Measurements from ENCODE around the gene ZBTB5. TPM values are rescaled to one million over a fixed set of nuclear protein-coding genes. Genes with fewer than 3 reads are reported as not detected.

ZBTB5 gene
- total and polyA plus RNA-seq, 2 of the 8 experiments (the other 6 are each of a cell fraction or from before 2014, with no cell fraction given), result 13.3 to 14.5 TPM

DNA sequence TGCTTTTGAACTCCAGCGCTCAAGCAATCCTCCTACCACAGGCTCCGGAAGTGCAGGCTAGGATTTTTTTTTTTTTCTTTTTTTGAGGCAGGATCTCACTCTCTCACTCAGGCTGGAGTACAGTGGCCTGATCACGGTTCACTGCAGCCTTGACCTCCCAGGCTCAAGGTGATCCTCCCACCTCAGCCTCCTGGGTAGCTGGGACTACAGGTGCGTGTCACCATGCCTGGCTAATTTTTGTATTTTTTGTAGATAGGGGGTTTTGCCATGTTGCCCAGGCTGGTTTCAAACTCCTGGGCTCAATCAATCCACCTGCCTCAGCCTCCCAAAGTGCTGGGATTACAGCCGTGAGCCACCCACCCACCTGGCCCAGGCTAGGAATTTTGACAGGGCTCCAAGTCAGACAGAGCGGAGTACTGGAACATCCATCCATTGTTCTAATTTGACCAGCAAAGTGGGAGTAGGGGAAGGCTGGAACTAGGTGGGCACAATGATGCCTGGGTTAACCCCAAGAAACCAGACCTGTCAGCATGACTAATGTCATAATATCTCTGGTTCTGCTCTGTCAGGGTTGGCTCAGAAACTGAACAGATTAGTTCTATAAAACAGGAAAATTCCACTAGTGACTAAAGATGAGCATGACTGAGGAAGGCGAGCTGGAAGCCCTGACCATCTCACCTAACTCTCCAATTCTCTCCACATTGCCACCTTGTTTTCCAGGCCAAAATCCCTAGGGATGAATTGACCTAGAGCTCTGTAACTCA lies 9.2 kb downstream of the ZBTB5 start:
- H2BK120ac ChIP-seq (replicated peaks; ENCODE audit: low read depth, low read length), result no peak overlapping the region
- no peak overlapping the region for H3K9ac ChIP-seq (replicated peaks in 1 of 4; ENCODE audit: extremely low read depth in 1 of 4, low read depth in 3 of 4, low read length in 3 of 4)
- CTCF ChIA-PET (ENCODE audit: partially characterized antibody), result interaction anchor here (0.8 to 1.4 kb wide), 3 partner anchors 22 to 663 kb away, joined by 3 read pairs; no protein-coding TSS in a partner anchor
- peaks cover 18 to 33% of the 10 kb centered on the region in 2 experiments for H4K20me1 ChIP-seq (replicated peaks in 1 of 2; ENCODE audit: control insufficient read depth in 1 of 2, insufficient read depth in 2 of 2, low read length in 2 of 2)
- no peak overlapping the region for H3K23ac ChIP-seq (ENCODE audit: insufficient read length)
- no peak overlapping the region for H3K18ac ChIP-seq (ENCODE audit: extremely low read depth, low read length)
- no peak for DNase-seq (ENCODE audit: low read depth in 1 of 2, low spot score in 2 of 2)
- no peak overlapping the region for H3K56ac ChIP-seq (replicated peaks; ENCODE audit: insufficient read length, low read depth, low read length)
- no peak for FAIRE-seq
- no peak for TF ChIP-seq RAD21 (IDR thresholded peaks at IDR 0.05 in 1 of 2, conservative IDR thresholded peaks at IDR 0.05 in 1 of 2; ENCODE audit: low read depth in 2 of 2, low read length in 2 of 2)
- no peak for TF ChIP-seq YY1 (IDR thresholded peaks at IDR 0.05; ENCODE audit: low read depth, low read length)
- TF ChIP-seq POLR2AphosphoS5 (IDR thresholded peaks at IDR 0.05; ENCODE audit: low read depth, low read length), result 0 out of 2 replicates have a peak, but pooled peaks have one; percentile 6
- no peak for TF ChIP-seq GABPA (IDR thresholded peaks at IDR 0.05; ENCODE audit: borderline replicate concordance, insufficient read depth, low read length)
- no peak for TF ChIP-seq TAF1 (IDR thresholded peaks at IDR 0.05; ENCODE audit: low read depth, low read length)
- TF ChIP-seq CTBP2 (IDR thresholded peaks at IDR 0.05; ENCODE audit: borderline replicate concordance, insufficient read depth, insufficient read length, low read length), result no peak
- H3K4me3 ChIP-seq (ENCODE audit: extremely low read depth in 1 of 4, insufficient read depth in 2 of 4, low read depth in 3 of 4, low read length in 4 of 4), result no peak overlapping the region
- no peak overlapping the region for H3K27ac ChIP-seq (ENCODE audit: low read depth, low read length)
- no peak overlapping the region for H4K91ac ChIP-seq (replicated peaks; ENCODE audit: insufficient read length, low read length)
- H3K79me1 ChIP-seq (ENCODE audit: low read depth, low read length), result peaks cover 12% of the 10 kb centered on the region
- H3K4me1 ChIP-seq (replicated peaks in 1 of 4; ENCODE audit: control insufficient read depth in 3 of 4, insufficient read depth in 4 of 4, low read length in 3 of 4), result peaks cover 0 to 3% (median 1%) of the 10 kb centered on the region in 4 experiments; a peak in 1 of 7 replicates
- no peak overlapping the region for H2BK20ac ChIP-seq (ENCODE audit: low read length)
- WGBS, 2 experiments (ENCODE audit: extremely low coverage in 1 of 2, insufficient coverage in 1 of 2, insufficient read length in 1 of 2, insufficient replicate concordance in 2 of 2, low coverage in 1 of 2, low lambda C conversion rate in 2 of 2, missing lambda C conversion rate in 1 of 2), result 79% methylated on average over 7 of the region's 7 CpGs; no CpG with 5 or more reads in 1 of the 2 experiments
- H2BK15ac ChIP-seq (ENCODE audit: low read length), result no peak overlapping the region
- H3K4ac ChIP-seq (replicated peaks; ENCODE audit: insufficient read length, low read depth, low read length), result no peak overlapping the region
- H3K23me2 ChIP-seq (ENCODE audit: low read depth, low read length), result no peaks in the 10 kb centered on the region
- no peak overlapping the region for H2AFZ ChIP-seq (ENCODE audit: low read length)
- H2BK12ac ChIP-seq (ENCODE audit: low read depth, low read length), result no peak overlapping the region
- POLR2A ChIA-PET (ENCODE audit: partially characterized antibody), result interaction anchor here (0.6 to 2.0 kb wide), 5 partner anchors 9 to 31 kb away, joined by 3 to 6 read pairs (median 3); partner anchors contain the start of gene ZBTB5
- no peaks in the 10 kb centered on the region; a peak in 1 of 4 replicates for H3K9me3 ChIP-seq (ENCODE audit: insufficient read depth in 2 of 2, low read depth in 1 of 2, low read length in 1 of 2)
- peaks cover 13 to 96% of the 10 kb centered on the region in 2 experiments for H3K79me2 ChIP-seq (ENCODE audit: control insufficient read depth in 1 of 2, insufficient read depth in 2 of 2, low read length in 2 of 2)
- no peak overlapping the region for H3K4me2 ChIP-seq (ENCODE audit: insufficient read depth in 1 of 2, low read depth in 2 of 2, low read length in 2 of 2)
- H4K5ac ChIP-seq (ENCODE audit: insufficient read length, low read depth, low read length), result no peak overlapping the region
- H4K8ac ChIP-seq (ENCODE audit: extremely low read depth, insufficient read depth, low read length), result no peak overlapping the region
- H3K27me3 ChIP-seq (replicated peaks in 1 of 4; ENCODE audit: control insufficient read depth in 3 of 4, extremely low read depth in 1 of 4, insufficient read depth in 3 of 4, low read length in 3 of 4), result no peaks in the 10 kb centered on the region
- H2AK5ac ChIP-seq (ENCODE audit: low read depth, low read length), result no peak overlapping the region
- H2BK5ac ChIP-seq (ENCODE audit: low read depth, low read length), result no peak overlapping the region
- H3K36me3 ChIP-seq (ENCODE audit: control insufficient read depth in 2 of 4, insufficient read depth in 4 of 4, low read length in 3 of 4), result no peaks in the 10 kb centered on the region; a peak in 1 of 8 replicates
- no peak overlapping the region for H3K14ac ChIP-seq (ENCODE audit: insufficient read length)

All from H1 (cell line).